K562 (cell line): ENCODE data around the gene UBL3. TPM values are rescaled to one million over a fixed set of nuclear protein-coding genes. Genes with fewer than 3 reads are reported as not detected.

ENCODE experiments used
- ATAC-seq: fragments of 200-7000 bp; cut with Tn5 transposase; 3 replicates; pipeline ENCODE4 v1.9.1; 2020; ENCODE audit warnings: moderate library complexity
- BruUV-seq: library from RNA; stranded (reverse); fragments of 400-500 nt; replicated peaks from 2 replicates; lab custom pipeline; 2021; lab: Mats Ljungman, UMichigan
- CTCF ChIA-PET: fragments of 300-600 bp; formaldehyde crosslinking; extraction: SDS; loops from one replicate; lab custom pipeline; 2021; ENCODE audit warnings: low intra/inter-chr PET ratio; lab: Yijun Ruan, JAX
- POLR2A ChIA-PET: fragments of 300-600, 350-650 bp; sonication (Branson Sonifier 250); formaldehyde crosslinking; extraction: SDS; loops from one replicate; lab custom pipeline; 2021; ENCODE audit warnings: antibody characterized with exemption, inconsistent platforms; lab: Yijun Ruan, JAX
- DNase-seq, 4 experiments: peaks; one replicate each; pipeline versions ENCODE4 v3.0.0 to v3.0.0-alpha.2; 2011 to 2018; ENCODE audit warnings: low spot score in 3 of 4, mixed read lengths in 3 of 4; ENCODE audit errors: extremely low read depth in 1 of 4
- FAIRE-seq: peaks from 2 replicates; lab custom pipeline; 2011; peaks lifted over from hg19 to GRCh38; lab: Jason Lieb, UNC
- H2AFZ ChIP-seq: 2 replicates; pipeline ENCODE4 v1.6.0; 2011; ENCODE audit warnings: low read depth, low read length, control low read depth, inconsistent platforms
- H3K27ac ChIP-seq: fragments of 200-600 bp; 3 replicates; pipeline ENCODE4 v1.8.0; 2011; ENCODE audit warnings: low read depth, mild to moderate bottlenecking, control low read depth, inconsistent platforms, low read length, moderate library complexity, mixed read lengths; ENCODE audit errors: extremely low read depth
- H3K27me3 ChIP-seq, 2 experiments: fragments of 300-600 bp in 1 of 2; 2 replicates in 1 of 2; 3 replicates in 1 of 2; pipeline versions ENCODE4 v1.6.0 to v1.8.0; 2011; ENCODE audit warnings: inconsistent platforms in 2 of 2, low read length in 2 of 2, mild to moderate bottlenecking in 1 of 2, mixed read lengths in 1 of 2, moderate library complexity in 1 of 2; ENCODE audit not compliant: control insufficient read depth in 2 of 2, insufficient read depth in 2 of 2
- H3K36me3 ChIP-seq: fragments of 300-600 bp; 3 replicates; pipeline ENCODE4 v1.8.0; 2011; ENCODE audit warnings: mild to moderate bottlenecking, low read length, inconsistent platforms; ENCODE audit not compliant: control insufficient read depth, insufficient read depth
- H3K4me1 ChIP-seq, 2 experiments: fragments of 200-600 bp in 1 of 2; replicated peaks in 1 of 2; 2 replicates in 1 of 2; 3 replicates in 1 of 2; pipeline versions ENCODE4 v1.5.1 to v1.8.0; 2011; ENCODE audit warnings: inconsistent platforms in 2 of 2, low read length in 2 of 2, mild to moderate bottlenecking in 1 of 2, mixed read lengths in 1 of 2, moderate library complexity in 1 of 2; ENCODE audit not compliant: control insufficient read depth in 2 of 2, insufficient read depth in 2 of 2
- H3K4me2 ChIP-seq: 2 replicates; pipeline ENCODE4 v1.6.1; 2011; ENCODE audit warnings: low read length, control low read depth, inconsistent platforms, mixed read lengths; ENCODE audit not compliant: insufficient read depth
- H3K4me3 ChIP-seq: fragments of 200-600 bp; sonication (generic), shearing (Covaris generic); 2 replicates; pipeline ENCODE4 v1.5.1; 2016; ENCODE audit warnings: control low read depth, inconsistent platforms
- H3K79me2 ChIP-seq: fragments of 200-600 bp; 3 replicates; pipeline ENCODE4 v1.8.0; 2011; ENCODE audit warnings: low read length, inconsistent platforms; ENCODE audit not compliant: control insufficient read depth, insufficient read depth
- H3K9ac ChIP-seq, 2 experiments: 2 replicates each; pipeline versions ENCODE4 v1.6.0 to v1.6.1; 2011; ENCODE audit warnings: low read depth in 2 of 2, low read length in 2 of 2, control low read depth in 1 of 2, inconsistent platforms in 1 of 2, mild to moderate bottlenecking in 1 of 2, mixed read lengths in 1 of 2; ENCODE audit not compliant: insufficient read depth in 1 of 2
- H3K9me1 ChIP-seq: one replicate; pipeline ENCODE4 v1.6.0; 2011; ENCODE audit warnings: inconsistent platforms, mild to moderate bottlenecking, low read length, moderate library complexity; ENCODE audit not compliant: control insufficient read depth, insufficient read depth
- H3K9me3 ChIP-seq: replicated peaks from 2 replicates; pipeline ENCODE4 v1.5.1; 2011; ENCODE audit warnings: low read depth, low read length, inconsistent platforms; ENCODE audit not compliant: control insufficient read depth, insufficient read depth
- H4K20me1 ChIP-seq: replicated peaks from 2 replicates; pipeline ENCODE4 v1.6.1; 2011; ENCODE audit warnings: low read length, inconsistent platforms, mixed read lengths; ENCODE audit not compliant: control insufficient read depth, insufficient read depth
- BHLHE40 ChIP-seq: IDR thresholded peaks from 2 replicates; pipeline ENCODE4 v1.6.1; 2011; ENCODE audit warnings: low read length, improper control_type of control experiment
- CLOCK ChIP-seq: fragments of 250-450 bp; sonication (Bioruptor Pico); IDR thresholded peaks from 2 replicates; pipeline ENCODE4 v1.4.0; 2020; ENCODE audit warnings: mild to moderate bottlenecking, moderate library complexity, borderline replicate concordance
- KAT8 ChIP-seq: fragments of 450-650 bp; IDR thresholded peaks from 2 replicates; pipeline ENCODE4 v1.6.1; 2016; ENCODE audit warnings: low read depth, mild to moderate bottlenecking
- MAFK ChIP-seq: IDR thresholded peaks from 2 replicates; pipeline ENCODE4 v1.6.1; 2011; ENCODE audit warnings: low read length, improper control_type of control experiment
- MTA2 ChIP-seq: fragments of 450-650 bp; IDR thresholded peaks from 2 replicates; pipeline ENCODE4 v1.6.1; 2016; ENCODE audit warnings: low read depth
- RERE ChIP-seq: sonication (generic); formaldehyde crosslinking; IDR thresholded peaks from 2 replicates; pipeline ENCODE4 v1.8.0; 2023; ENCODE audit warnings: missing genetic modification reagents, mild to moderate bottlenecking, borderline replicate concordance
- XRCC4 ChIP-seq: IDR thresholded peaks from one replicate; pipeline ENCODE4 v1.6.1; 2011; ENCODE audit not compliant: insufficient read depth, insufficient read length; ENCODE audit errors: extremely low read depth
- ZBTB7A ChIP-seq: IDR thresholded peaks from 2 replicates; pipeline ENCODE4 v1.6.1; 2011; ENCODE audit warnings: low read depth, mild to moderate bottlenecking, low read length, moderate library complexity, borderline replicate concordance; ENCODE audit not compliant: control insufficient read depth
- ZFP30 ChIP-seq: fragments of 250-450 bp; sonication (Bioruptor Pico); IDR thresholded peaks from 2 replicates; pipeline ENCODE4 v1.8.0; 2022; ENCODE audit warnings: moderate library complexity, mild to moderate bottlenecking, inconsistent platforms, borderline replicate concordance
- in situ Hi-C: fragments of 300-500 bp; cut with MboI; formaldehyde crosslinking; loops from 4 replicates; pipeline ENCODE4 v1.15.0; 2018; ENCODE audit warnings: inconsistent platforms, mixed read lengths
- intact Hi-C: fragments of 100-400 bp; cut with micrococcal nuclease; formaldehyde crosslinking; loops from 2 replicates; pipeline ENCODE4 v1.14.2; 2022
- polyA plus RNA-seq, 8 experiments: library from polyadenylated mRNA; depleted of rRNA in 4 of 8; stranded (reverse) in 5 of 8; unstranded in 3 of 8; fragments of >200 nt; fragmentation: Nextera tagmentation in 2 of 8; fragmentation: Illumina TruSeq in 1 of 8; extraction: Ambion mirVana in 2 of 8; extraction: Trizol in 1 of 8; gene quantifications; 2 replicates each; pipeline versions ENCODE4 v1.2.1 to v1.2.3, GENCODE V29; 2011 to 2014; ENCODE audit warnings: inconsistent platforms in 1 of 8, missing spikeins in 1 of 8
- total RNA-seq, 7 experiments: library from RNA; depleted of rRNA in 6 of 7; stranded (reverse); fragments of >200 nt in 6 of 7; fragmentation: Illumina TruSeq in 2 of 7; extraction: Trizol in 2 of 7; gene quantifications; 2 replicates each; pipeline versions ENCODE4 v1.2.1 to v1.2.3, GENCODE V29; 2011 to 2021; ENCODE audit warnings: low replicate concordance in 1 of 7

UBL3 gene
- total and polyA plus RNA-seq, 9 of the 15 experiments (the other 6 are each of a cell fraction or from before 2014, with no cell fraction given): 0.64 to 2.4 (median 1.8) TPM

GRCh38 chr13:29808264-29808663 lies 42.2 kb downstream of the UBL3 start:
- TF ChIP-seq ZFP30 (CRISPR knock-in tag): no peak
- TF ChIP-seq MTA2: no peak
- no peak for TF ChIP-seq ZBTB7A
- no peak for TF ChIP-seq RERE
- no peak for TF ChIP-seq MAFK
- no peak for TF ChIP-seq BHLHE40
- no peak for TF ChIP-seq CLOCK (CRISPR knock-in tag)
- TF ChIP-seq XRCC4: no peak
- TF ChIP-seq KAT8: no peak
- TF ChIP-seq, all 486 proteins: peak for 0
- DNase-seq (no peak), FAIRE-seq (no peak), ATAC-seq (no peak)
- in situ Hi-C loops: no loop called here
- Histone ChIP-seq H3K9me1 (no peaks in the 10 kb centered on the region), H4K20me1 (no peaks in the 10 kb centered on the region), H3K79me2 (no peaks in the 10 kb centered on the region), H3K4me2 (no peak overlapping the region), H3K4me3 (no peak overlapping the region), H2AFZ (no peak overlapping the region), H3K9ac (no peak overlapping the region), H3K4me1 (no peaks in the 10 kb centered on the region), H3K27me3 (no peaks in the 10 kb centered on the region), H3K27ac (no peak overlapping the region), H3K9me3 (no peaks in the 10 kb centered on the region), H3K36me3 (no peaks in the 10 kb centered on the region)
- no TSS peak for BruUV-seq
- ChIA-PET CTCF (interaction anchor here (0.6 kb wide), 1 partner anchor 695 kb away, joined by 3 read pairs; no protein-coding TSS in a partner anchor), POLR2A (no interaction called here)
- intact Hi-C loops: no loop called here
